Chondrocyte (in vitro differentiated cells): Measurements from ENCODE around the gene ZBTB46. TPM values are rescaled to one million over a fixed set of nuclear protein-coding genes. Genes with fewer than 3 reads are reported as not detected.

Experiments used
- DNase-seq: peaks from one replicate; pipeline ENCODE4 v3.0.0; 2021; ENCODE audit warnings: mixed read lengths, low spot score
- H3K27ac Mint-ChIP-seq: one replicate; pipeline ENCODE4 v1.8.0; 2021; ENCODE audit warnings: mild to moderate bottlenecking, moderate library complexity, mixed read lengths; ENCODE audit not compliant: unreplicated experiment
- H3K27me3 Mint-ChIP-seq: 2 replicates; pipeline ENCODE4 v1.8.0; 2021; ENCODE audit warnings: low read depth, mixed read lengths
- H3K36me3 Mint-ChIP-seq: 2 replicates; pipeline ENCODE4 v1.8.0; 2021; ENCODE audit warnings: low read depth, mixed read lengths
- H3K4me1 Mint-ChIP-seq: 2 replicates; pipeline ENCODE4 v1.8.0; 2021; ENCODE audit warnings: low read depth, mild to moderate bottlenecking, mixed read lengths
- H3K4me3 Mint-ChIP-seq: one replicate; pipeline ENCODE4 v1.8.0; 2021; ENCODE audit warnings: mild to moderate bottlenecking, moderate library complexity, mixed read lengths; ENCODE audit not compliant: unreplicated experiment
- H3K9me3 Mint-ChIP-seq: 2 replicates; pipeline ENCODE4 v1.8.0; 2021; ENCODE audit warnings: low read depth, mixed read lengths
- CTCF ChIP-seq: fragments of 200-600 bp; sonication (generic); IDR thresholded peaks from 2 replicates; pipeline ENCODE4 v1.5.0; 2021; ENCODE audit warnings: antibody characterized with exemption, mild to moderate bottlenecking, moderate library complexity
- total RNA-seq: library from RNA; stranded (reverse); gene quantifications from 3 replicates; pipeline ENCODE4 v1.2.1, GENCODE V29; 2021

The ZBTB46 gene
- total RNA-seq, 1 donor from 2014 or later: 6.0 TPM

GRCh38 chr20:63828545-63828944, 2.5 kb downstream of the ZBTB46 start:
- no peak overlapping the region for H3K4me3 Mint-ChIP-seq

GRCh38 chr20:63828124-63828523, 2.9 kb downstream of the ZBTB46 start:
- H3K27me3 Mint-ChIP-seq: no peaks in the 10 kb centered on the region
- no peak overlapping the region for H3K27ac Mint-ChIP-seq
- TF ChIP-seq CTCF: no peak
- H3K9me3 Mint-ChIP-seq: no peaks in the 10 kb centered on the region
- no peak for DNase-seq
- H3K4me3 Mint-ChIP-seq: no peak overlapping the region
- H3K4me1 Mint-ChIP-seq: peaks cover 13% of the 10 kb centered on the region
- H3K36me3 Mint-ChIP-seq: peaks cover 1% of the 10 kb centered on the region

More at GRCh38 chr20:63828545-63828944, 2.5 kb downstream of the ZBTB46 start:
- H3K27ac Mint-ChIP-seq: no peak overlapping the region
- peaks cover 1% of the 10 kb centered on the region for H3K36me3 Mint-ChIP-seq
- peaks cover 16% of the 10 kb centered on the region for H3K4me1 Mint-ChIP-seq
- no peaks in the 10 kb centered on the region for H3K9me3 Mint-ChIP-seq
- H3K27me3 Mint-ChIP-seq: no peaks in the 10 kb centered on the region
- no peak for TF ChIP-seq CTCF
- DNase-seq: no peak

GRCh38 chr20:63826753-63827152, 4.3 kb downstream of the ZBTB46 start:
- TF ChIP-seq CTCF: no peak
- Mint-ChIP-seq H3K9me3 (no peaks in the 10 kb centered on the region), H3K4me1 (peaks cover 13% of the 10 kb centered on the region), H3K4me3 (no peak overlapping the region), H3K27me3 (no peaks in the 10 kb centered on the region), H3K27ac (no peak overlapping the region), H3K36me3 (peaks cover 1% of the 10 kb centered on the region)
- no peak for DNase-seq

- H3K27me3 Mint-ChIP-seq: no peaks in the 10 kb centered on the region
- H3K4me3 Mint-ChIP-seq: no peak overlapping the region
- H3K36me3 Mint-ChIP-seq: peaks cover 1% of the 10 kb centered on the region
- H3K27ac Mint-ChIP-seq: no peak overlapping the region
- TF ChIP-seq CTCF: no peak
- H3K9me3 Mint-ChIP-seq: no peaks in the 10 kb centered on the region
- DNase-seq: no peak
- peaks cover 13% of the 10 kb centered on the region for H3K4me1 Mint-ChIP-seq
These were observed 5.5 kb downstream of the ZBTB46 start for GRCh38 chr20:63825331-63826118.

- peaks cover 1% of the 10 kb centered on the region for H3K36me3 Mint-ChIP-seq
- no peaks in the 10 kb centered on the region for H3K9me3 Mint-ChIP-seq
- peaks cover 6% of the 10 kb centered on the region for H3K4me1 Mint-ChIP-seq
- no peak overlapping the region for H3K27ac Mint-ChIP-seq
- TF ChIP-seq CTCF: no peak
- no peaks in the 10 kb centered on the region for H3K27me3 Mint-ChIP-seq
- DNase-seq: no peak
- no peak overlapping the region for H3K4me3 Mint-ChIP-seq
These were observed 7.3 kb downstream of the ZBTB46 start for GRCh38 chr20:63823691-63824311.
